Measurements from ENCODE around the gene PDIA5.

Gene PDIA5

DNA sequence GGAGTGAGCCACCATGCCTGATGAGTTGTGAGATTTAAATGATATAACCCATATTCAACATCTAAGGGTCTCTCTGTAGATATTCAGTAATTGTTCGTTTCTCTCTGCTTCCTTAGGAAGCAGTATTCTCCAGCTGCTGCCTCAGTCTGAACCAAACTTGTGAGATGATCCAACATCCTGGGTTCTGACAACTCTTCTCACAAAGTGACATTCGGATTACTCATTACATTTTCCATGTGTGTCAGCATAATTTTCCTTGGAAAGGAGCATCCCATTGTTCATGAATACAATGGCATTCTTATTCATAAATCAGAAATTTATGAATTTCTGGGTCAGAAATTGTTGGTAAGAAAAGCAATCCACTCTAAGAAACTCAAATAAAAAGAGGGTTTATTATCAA lies 119.9 kb downstream of the PDIA5 start:
- Histone ChIP-seq H3K4me3 (replicated peaks; ENCODE audit: insufficient read depth, low read length) (no peak overlapping the region), H3K27me3 (ENCODE audit: insufficient read depth, poor library complexity, severe bottlenecking) (no peaks in the 10 kb centered on the region), H3K27ac (replicated peaks) (no peak overlapping the region)
- TF ChIP-seq POLR2AphosphoS5 (IDR thresholded peaks at IDR 0.05; ENCODE audit: low read depth) (no peak), SPI1 (IDR thresholded peaks at IDR 0.05; ENCODE audit: borderline replicate concordance, low read depth) (no peak), GABPA (IDR thresholded peaks at IDR 0.05; ENCODE audit: low read depth) (no peak)
- TF ChIP-seq, protein P1, sequence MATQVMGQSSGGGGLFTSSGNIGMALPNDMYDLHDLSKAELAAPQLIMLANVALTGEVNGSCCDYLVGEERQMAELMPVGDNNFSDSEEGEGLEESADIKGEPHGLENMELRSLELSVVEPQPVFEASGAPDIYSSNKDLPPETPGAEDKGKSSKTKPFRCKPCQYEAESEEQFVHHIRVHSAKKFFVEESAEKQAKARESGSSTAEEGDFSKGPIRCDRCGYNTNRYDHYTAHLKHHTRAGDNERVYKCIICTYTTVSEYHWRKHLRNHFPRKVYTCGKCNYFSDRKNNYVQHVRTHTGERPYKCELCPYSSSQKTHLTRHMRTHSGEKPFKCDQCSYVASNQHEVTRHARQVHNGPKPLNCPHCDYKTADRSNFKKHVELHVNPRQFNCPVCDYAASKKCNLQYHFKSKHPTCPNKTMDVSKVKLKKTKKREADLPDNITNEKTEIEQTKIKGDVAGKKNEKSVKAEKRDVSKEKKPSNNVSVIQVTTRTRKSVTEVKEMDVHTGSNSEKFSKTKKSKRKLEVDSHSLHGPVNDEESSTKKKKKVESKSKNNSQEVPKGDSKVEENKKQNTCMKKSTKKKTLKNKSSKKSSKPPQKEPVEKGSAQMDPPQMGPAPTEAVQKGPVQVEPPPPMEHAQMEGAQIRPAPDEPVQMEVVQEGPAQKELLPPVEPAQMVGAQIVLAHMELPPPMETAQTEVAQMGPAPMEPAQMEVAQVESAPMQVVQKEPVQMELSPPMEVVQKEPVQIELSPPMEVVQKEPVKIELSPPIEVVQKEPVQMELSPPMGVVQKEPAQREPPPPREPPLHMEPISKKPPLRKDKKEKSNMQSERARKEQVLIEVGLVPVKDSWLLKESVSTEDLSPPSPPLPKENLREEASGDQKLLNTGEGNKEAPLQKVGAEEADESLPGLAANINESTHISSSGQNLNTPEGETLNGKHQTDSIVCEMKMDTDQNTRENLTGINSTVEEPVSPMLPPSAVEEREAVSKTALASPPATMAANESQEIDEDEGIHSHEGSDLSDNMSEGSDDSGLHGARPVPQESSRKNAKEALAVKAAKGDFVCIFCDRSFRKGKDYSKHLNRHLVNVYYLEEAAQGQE (IDR thresholded peaks at IDR 0.05; ENCODE audit: insufficient replicate concordance, low read depth) = no peak
- TF ChIP-seq, protein P2, sequence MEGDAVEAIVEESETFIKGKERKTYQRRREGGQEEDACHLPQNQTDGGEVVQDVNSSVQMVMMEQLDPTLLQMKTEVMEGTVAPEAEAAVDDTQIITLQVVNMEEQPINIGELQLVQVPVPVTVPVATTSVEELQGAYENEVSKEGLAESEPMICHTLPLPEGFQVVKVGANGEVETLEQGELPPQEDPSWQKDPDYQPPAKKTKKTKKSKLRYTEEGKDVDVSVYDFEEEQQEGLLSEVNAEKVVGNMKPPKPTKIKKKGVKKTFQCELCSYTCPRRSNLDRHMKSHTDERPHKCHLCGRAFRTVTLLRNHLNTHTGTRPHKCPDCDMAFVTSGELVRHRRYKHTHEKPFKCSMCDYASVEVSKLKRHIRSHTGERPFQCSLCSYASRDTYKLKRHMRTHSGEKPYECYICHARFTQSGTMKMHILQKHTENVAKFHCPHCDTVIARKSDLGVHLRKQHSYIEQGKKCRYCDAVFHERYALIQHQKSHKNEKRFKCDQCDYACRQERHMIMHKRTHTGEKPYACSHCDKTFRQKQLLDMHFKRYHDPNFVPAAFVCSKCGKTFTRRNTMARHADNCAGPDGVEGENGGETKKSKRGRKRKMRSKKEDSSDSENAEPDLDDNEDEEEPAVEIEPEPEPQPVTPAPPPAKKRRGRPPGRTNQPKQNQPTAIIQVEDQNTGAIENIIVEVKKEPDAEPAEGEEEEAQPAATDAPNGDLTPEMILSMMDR (IDR thresholded peaks at IDR 0.05; ENCODE audit: insufficient read depth, low read length) = no peak
- no peak for DNase-seq (ENCODE audit: low read depth in 1 of 2, low spot score in 1 of 2)

DNA sequence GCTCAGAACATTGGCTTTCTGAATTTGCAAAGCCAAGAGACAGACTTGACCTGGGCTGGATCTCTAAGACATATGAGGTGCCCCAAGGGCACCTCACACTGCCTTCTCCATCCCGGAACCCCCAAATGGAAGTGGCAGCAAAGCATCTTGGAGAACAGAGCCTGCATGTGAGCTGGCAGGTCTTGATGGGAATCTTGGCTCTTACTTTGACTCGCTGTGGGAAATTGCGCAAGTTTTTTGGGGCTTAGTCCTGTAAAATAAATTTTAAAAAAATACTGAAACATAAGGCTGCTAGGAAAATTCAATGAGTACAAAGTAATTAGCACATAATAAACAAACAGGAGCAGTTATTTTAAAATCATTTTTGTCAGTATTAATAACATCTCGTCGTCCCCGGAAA lies 121.2 kb downstream of the PDIA5 start:
- Histone ChIP-seq H3K27ac (replicated peaks) (no peak overlapping the region), H3K4me3 (replicated peaks; ENCODE audit: insufficient read depth, low read length) (no peak overlapping the region), H3K27me3 (ENCODE audit: insufficient read depth, poor library complexity, severe bottlenecking) (no peaks in the 10 kb centered on the region)
- DNase-seq (ENCODE audit: low read depth in 1 of 2, low spot score in 1 of 2) = no peak
- TF ChIP-seq POLR2AphosphoS5 (IDR thresholded peaks at IDR 0.05; ENCODE audit: low read depth) = no peak
- TF ChIP-seq, protein P2 (IDR thresholded peaks at IDR 0.05; ENCODE audit: insufficient read depth, low read length) = no peak
- TF ChIP-seq SPI1 (IDR thresholded peaks at IDR 0.05; ENCODE audit: borderline replicate concordance, low read depth) = no peak
- no peak for TF ChIP-seq GABPA (IDR thresholded peaks at IDR 0.05; ENCODE audit: low read depth)
- TF ChIP-seq, protein P1 (IDR thresholded peaks at IDR 0.05; ENCODE audit: insufficient replicate concordance, low read depth) = no peak

DNA sequence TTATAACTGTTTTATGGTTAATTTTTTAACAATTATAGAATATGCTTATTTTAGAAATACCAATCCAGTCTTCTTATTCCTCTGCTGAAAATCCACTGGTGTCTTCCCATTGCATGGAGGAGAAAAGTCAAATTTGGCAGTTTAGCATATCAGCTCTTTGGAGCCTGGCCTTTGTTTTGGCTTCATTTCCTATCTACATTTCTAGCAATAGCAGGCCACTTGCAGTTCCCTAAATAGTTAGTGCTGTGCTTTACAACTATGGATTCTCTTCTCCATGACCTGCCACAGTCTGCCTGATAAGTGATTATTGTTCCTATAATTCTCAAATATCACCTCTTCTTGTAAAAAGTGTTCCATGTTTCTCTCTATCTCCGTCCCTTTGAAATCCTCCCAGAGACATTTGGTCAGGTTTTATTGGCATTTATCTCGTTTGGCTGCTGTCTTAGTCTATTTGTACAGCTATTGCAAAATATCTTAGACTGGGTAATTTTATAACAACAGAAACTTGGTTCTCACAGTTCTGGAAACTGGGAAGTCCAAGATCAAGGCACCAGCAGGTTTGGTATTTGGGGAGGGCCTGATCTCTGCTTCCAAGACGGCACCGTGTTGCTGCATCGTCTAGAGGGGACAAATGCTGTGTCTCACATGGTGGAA lies 126.8 kb downstream of the PDIA5 start:
- TF ChIP-seq, protein P2 (IDR thresholded peaks at IDR 0.05; ENCODE audit: insufficient read depth, low read length) = no peak
- TF ChIP-seq, protein P1 (IDR thresholded peaks at IDR 0.05; ENCODE audit: insufficient replicate concordance, low read depth) = no peak
- TF ChIP-seq SPI1 (IDR thresholded peaks at IDR 0.05; ENCODE audit: borderline replicate concordance, low read depth) (no peak), GABPA (IDR thresholded peaks at IDR 0.05; ENCODE audit: low read depth) (no peak), POLR2AphosphoS5 (IDR thresholded peaks at IDR 0.05; ENCODE audit: low read depth) (no peak)
- Histone ChIP-seq H3K27me3 (ENCODE audit: insufficient read depth, poor library complexity, severe bottlenecking) (no peaks in the 10 kb centered on the region), H3K27ac (replicated peaks) (no peak overlapping the region), H3K4me3 (replicated peaks; ENCODE audit: insufficient read depth, low read length) (no peak overlapping the region)
- DNase-seq (ENCODE audit: low read depth in 1 of 2, low spot score in 1 of 2) = no peak
